HepG2 (cell line): Measurements from ENCODE around the gene GABRG3. TPM values are rescaled to one million over a fixed set of nuclear protein-coding genes. Genes with fewer than 3 reads are reported as not detected.

Experiments
- ATAC-seq: fragments of 200-7000 bp; cut with Tn5 transposase; 3 replicates; pipeline ENCODE4 v1.9.1; 2020; ENCODE audit warnings: mild to moderate bottlenecking, moderate library complexity
- BruUV-seq: library from RNA; stranded (reverse); fragments of 400-500 nt; replicated peaks from 2 replicates; lab custom pipeline; 2021; lab: Mats Ljungman, UMichigan
- CTCF ChIA-PET: fragments of 300-600 bp; formaldehyde crosslinking; extraction: SDS; loops from one replicate; lab custom pipeline; 2021; ENCODE audit warnings: low total read pairs, inconsistent platforms, low intra/inter-chr PET ratio; lab: Yijun Ruan, JAX
- POLR2A ChIA-PET: fragments of 350-600 bp; sonication (Branson Sonifier 250); formaldehyde crosslinking; loops from one replicate; lab custom pipeline; 2020; ENCODE audit warnings: antibody characterized with exemption, inconsistent platforms; lab: Yijun Ruan, JAX
- DNase-seq: peaks from one replicate; pipeline ENCODE4 v3.0.0-alpha.2; 2015; ENCODE audit warnings: low spot score
- FAIRE-seq: peaks from 3 replicates; lab custom pipeline; 2011; peaks lifted over from hg19 to GRCh38; lab: Jason Lieb, UNC
- H2AFZ ChIP-seq: one replicate; pipeline ENCODE4 v1.6.1; 2011; ENCODE audit warnings: low read length, inconsistent platforms
- H3K27ac ChIP-seq: fragments of 300-600 bp; 3 replicates; pipeline ENCODE4 v1.8.0; 2011; ENCODE audit warnings: mixed run types, mild to moderate bottlenecking, mixed read lengths, low read length, inconsistent platforms; ENCODE audit not compliant: insufficient read depth; ENCODE audit errors: extremely low read length
- H3K27me3 ChIP-seq, 2 experiments: fragments of 200-600 bp in 1 of 2; 2 replicates in 1 of 2; 3 replicates in 1 of 2; pipeline versions ENCODE4 v1.6.0 to v1.8.0; 2011; ENCODE audit warnings: low read length in 2 of 2, mild to moderate bottlenecking in 2 of 2, moderate library complexity in 2 of 2, inconsistent platforms in 1 of 2; ENCODE audit not compliant: insufficient read depth in 2 of 2, control insufficient read depth in 1 of 2
- H3K36me3 ChIP-seq, 2 experiments: fragments of 200-600 bp in 1 of 2; replicated peaks in 1 of 2; 2 replicates in 1 of 2; 3 replicates in 1 of 2; pipeline versions ENCODE4 v1.5.1 to v1.8.0; 2011; ENCODE audit warnings: low read length in 2 of 2, inconsistent platforms in 1 of 2; ENCODE audit not compliant: insufficient read depth in 2 of 2, control insufficient read depth in 1 of 2
- H3K4me1 ChIP-seq: 2 replicates; pipeline ENCODE4 v1.5.1; 2012; ENCODE audit warnings: low read length, inconsistent platforms; ENCODE audit not compliant: insufficient read depth
- H3K4me2 ChIP-seq: 2 replicates; pipeline ENCODE4 v1.6.0; 2011; ENCODE audit warnings: low read depth, low read length, inconsistent platforms
- H3K4me3 ChIP-seq, 3 experiments: fragments of 200-600 bp in 1 of 3; sonication (generic), shearing (Covaris generic) in 1 of 3; replicated peaks in 1 of 3; 2 replicates each; pipeline ENCODE4 v1.5.1; 2011 to 2016; ENCODE audit warnings: low read length in 3 of 3, inconsistent platforms in 2 of 3, low read depth in 2 of 3, mild to moderate bottlenecking in 2 of 3, control low read depth in 1 of 3, mixed read lengths in 1 of 3; ENCODE audit not compliant: insufficient read depth in 1 of 3
- H3K79me2 ChIP-seq: one replicate; pipeline ENCODE4 v1.6.1; 2011; ENCODE audit warnings: low read length, inconsistent platforms; ENCODE audit not compliant: insufficient read depth
- H3K9ac ChIP-seq: 2 replicates; pipeline ENCODE4 v1.6.0; 2011; ENCODE audit warnings: mild to moderate bottlenecking, low read depth, low read length, inconsistent platforms; ENCODE audit not compliant: insufficient read depth
- H3K9me3 ChIP-seq: 2 replicates; pipeline ENCODE4 v1.5.1; 2012; ENCODE audit warnings: mild to moderate bottlenecking, low read length
- H4K20me1 ChIP-seq: 2 replicates; pipeline ENCODE4 v1.6.0; 2011; ENCODE audit warnings: inconsistent platforms, mild to moderate bottlenecking, low read length, moderate library complexity; ENCODE audit not compliant: insufficient read depth
- BCL6 ChIP-seq: IDR thresholded peaks from 2 replicates; pipeline ENCODE4 v1.6.1; 2016; ENCODE audit warnings: missing genetic modification reagents, missing compliant biosample characterization
- DR1 ChIP-seq: sonication (generic); formaldehyde crosslinking; IDR thresholded peaks from 2 replicates; pipeline ENCODE4 v1.8.0; 2021; ENCODE audit warnings: mild to moderate bottlenecking, missing genetic modification reagents, inconsistent platforms
- HMG20B ChIP-seq: conservative IDR thresholded peaks from 2 replicates; pipeline ENCODE4 v1.6.1; 2016; ENCODE audit warnings: missing genetic modification reagents, missing compliant biosample characterization
- HNRNPUL1 ChIP-seq: fragments of 200-400 bp; formaldehyde crosslinking; IDR thresholded peaks from 2 replicates; pipeline ENCODE4 v1.6.1; 2017; ENCODE audit warnings: low read depth, mild to moderate bottlenecking, low read length, moderate library complexity
- NR2F2 ChIP-seq: IDR thresholded peaks from 2 replicates; pipeline ENCODE4 v1.6.1; 2012; ENCODE audit warnings: low read depth, inconsistent platforms, borderline replicate concordance
- ZFY ChIP-seq: sonication (generic); formaldehyde crosslinking; IDR thresholded peaks from 2 replicates; pipeline ENCODE4 v1.4.0; 2020; ENCODE audit warnings: missing genetic modification reagents
- ZNF747 ChIP-seq: sonication (generic); formaldehyde crosslinking; IDR thresholded peaks from 2 replicates; pipeline ENCODE4 v1.8.1; 2023; ENCODE audit warnings: missing genetic modification reagents, mild to moderate bottlenecking, borderline replicate concordance
- WGBS: methylation state at CpG from one replicate; pipeline ENCODE4 v1.1.6; 2017; ENCODE audit warnings: low lambda C conversion rate; 5-methylcytosine and 5-hydroxymethylcytosine counted together
- in situ Hi-C: cut with HindIII; loops from 2 replicates; pipeline ENCODE4 v1.10.0; 2017; ENCODE audit warnings: low pct_unique_long_range_greater_than_20kb; ENCODE audit not compliant: extremely low pct_ligation_motif_present
- intact Hi-C: fragments of 100-400 bp; cut with micrococcal nuclease; formaldehyde crosslinking; loops from one replicate; pipeline ENCODE4 v1.10.0; 2022; ENCODE audit not compliant: unreplicated experiment
- polyA plus RNA-seq, 8 experiments: library from polyadenylated mRNA; depleted of rRNA in 3 of 8; stranded (reverse) in 7 of 8; unstranded in 1 of 8; fragments of >200 nt; fragmentation: Illumina TruSeq in 4 of 8; extraction: Trizol in 4 of 8; gene quantifications; 2 replicates each; pipeline versions ENCODE4 v1.2.1 to v1.2.3, GENCODE V29; 2011 to 2016; ENCODE audit warnings: low read depth in 4 of 8, missing spikeins in 1 of 8, mixed read lengths in 1 of 8; ENCODE audit not compliant: insufficient read depth in 1 of 8
- total RNA-seq, 5 experiments: library from RNA; depleted of rRNA; stranded (reverse); fragments of >200 nt; fragmentation: Illumina TruSeq; extraction: Trizol; gene quantifications; 2 replicates each; pipeline ENCODE4 v1.2.3, GENCODE V29; 2016; ENCODE audit warnings: low read depth in 1 of 5
- TF ChIP-seq, protein P1 (sequence below): sonication (generic); formaldehyde crosslinking; IDR thresholded peaks from 2 replicates; pipeline ENCODE4 v1.4.0; 2020; ENCODE audit warnings: missing genetic modification reagents; ENCODE audit errors: not compliant biosample characterization
- TF ChIP-seq, protein P2 (sequence below): IDR thresholded peaks from 2 replicates; pipeline ENCODE4 v1.6.1; 2012; ENCODE audit warnings: inconsistent platforms

The GABRG3 gene
- total and polyA plus RNA-seq, 2 of the 13 experiments (the other 11 are each of a cell fraction or from before 2014, with no cell fraction given) = not detected

DNA sequence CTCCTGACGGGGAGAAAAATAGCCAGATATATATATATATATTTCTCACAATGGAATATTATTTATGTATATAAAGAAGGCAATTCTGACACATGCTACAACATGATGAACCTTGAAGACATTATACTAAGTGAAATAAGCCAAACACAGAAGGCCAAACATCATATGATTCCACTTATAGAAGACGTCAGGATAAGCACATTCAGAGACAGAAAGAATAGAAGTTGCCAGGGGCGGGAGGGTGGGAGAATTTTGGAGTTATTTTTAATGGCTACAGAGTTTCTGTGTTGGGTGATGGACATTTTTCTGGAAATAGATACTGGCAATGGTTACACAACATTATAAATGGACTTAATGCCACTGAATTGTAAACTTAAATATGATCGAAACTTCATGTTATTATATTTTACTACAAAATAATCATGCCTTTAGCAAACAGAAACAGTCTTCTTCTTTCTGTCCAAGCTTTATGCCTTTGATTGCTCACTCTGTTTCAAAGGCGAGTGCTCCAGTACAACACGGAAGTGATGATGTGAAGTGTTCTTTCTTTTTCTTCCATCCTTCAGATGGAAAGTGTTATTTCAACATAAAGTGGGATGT, 614.2 kb downstream of the GABRG3 start:
- no peaks in the 10 kb centered on the region for H4K20me1 ChIP-seq
- 4% methylated on average over 6 of the region's 6 CpGs for WGBS
- ATAC-seq (no peak), FAIRE-seq (no peak), DNase-seq (no peak)
- no peak overlapping the region for H2AFZ ChIP-seq
- no peak overlapping the region for H3K4me2 ChIP-seq
- no peak overlapping the region for H3K27ac ChIP-seq
- intact Hi-C loops = no loop called here
- CTCF ChIA-PET = no interaction called here
- H3K36me3 ChIP-seq = no peaks in the 10 kb centered on the region
- no peak overlapping the region for H3K9ac ChIP-seq
- in situ Hi-C loops = no loop called here
- H3K4me3 ChIP-seq = no peak overlapping the region
- peaks cover 4% of the 10 kb centered on the region; the same call in 1 of the 2 replicates for H3K9me3 ChIP-seq
- no peaks in the 10 kb centered on the region for H3K4me1 ChIP-seq
- TF ChIP-seq NR2F2 = no peak
- TF ChIP-seq HNRNPUL1 = no peak
- TF ChIP-seq, protein P1, sequence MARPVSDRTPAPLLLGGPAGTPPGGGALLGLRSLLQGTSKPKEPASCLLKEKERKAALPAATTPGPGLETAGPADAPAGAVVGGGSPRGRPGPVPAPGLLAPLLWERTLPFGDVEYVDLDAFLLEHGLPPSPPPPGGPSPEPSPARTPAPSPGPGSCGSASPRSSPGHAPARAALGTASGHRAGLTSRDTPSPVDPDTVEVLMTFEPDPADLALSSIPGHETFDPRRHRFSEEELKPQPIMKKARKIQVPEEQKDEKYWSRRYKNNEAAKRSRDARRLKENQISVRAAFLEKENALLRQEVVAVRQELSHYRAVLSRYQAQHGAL (CRISPR knock-in tag) = no peak
- TF ChIP-seq DR1 (CRISPR knock-in tag) = no peak
- no peak for TF ChIP-seq HMG20B (CRISPR knock-in tag)
- TF ChIP-seq ZNF747 (CRISPR knock-in tag) = no peak
- no peak for TF ChIP-seq ZFY (CRISPR knock-in tag)
- TF ChIP-seq BCL6 (CRISPR knock-in tag) = no peak
- no TSS peak for BruUV-seq
- POLR2A ChIA-PET = no interaction called here
- no peaks in the 10 kb centered on the region for H3K79me2 ChIP-seq
- H3K27me3 ChIP-seq = 0 out of 5 replicates have a peak, but pooled peaks cover 0 to 3% of the 10 kb centered on the region in 2 experiments

DNA sequence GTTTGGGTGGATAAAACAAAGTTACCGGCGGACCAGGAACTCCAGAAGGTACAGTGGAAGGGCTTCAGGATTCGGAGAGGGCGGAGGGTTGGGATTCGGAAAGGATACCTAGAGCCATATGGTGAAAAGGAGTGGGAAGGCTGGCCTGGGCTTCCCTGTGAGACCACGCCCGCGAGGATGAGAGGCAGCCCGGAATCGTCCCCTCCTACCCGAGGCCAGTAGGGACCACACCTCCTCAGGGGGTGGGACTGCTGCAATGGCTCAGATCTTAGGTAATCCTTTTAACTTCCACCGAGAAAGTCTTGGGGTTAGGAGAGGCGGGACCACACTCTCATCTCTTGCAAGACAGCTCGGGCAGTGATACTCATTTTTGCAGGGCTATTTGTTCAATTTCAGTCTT, 616.8 kb downstream of the GABRG3 start:
- no peaks in the 10 kb centered on the region for H3K79me2 ChIP-seq
- H3K27me3 ChIP-seq = 0 out of 5 replicates have a peak, but pooled peaks cover 0 to 3% of the 10 kb centered on the region in 2 experiments
- H3K4me3 ChIP-seq = no peak overlapping the region
- H3K4me1 ChIP-seq = no peaks in the 10 kb centered on the region
- intact Hi-C loops = no loop called here
- no peak overlapping the region for H3K4me2 ChIP-seq
- in situ Hi-C loops = no loop called here
- ATAC-seq = no peak
- no peak overlapping the region for H3K27ac ChIP-seq
- no peaks in the 10 kb centered on the region for H4K20me1 ChIP-seq
- H3K9me3 ChIP-seq = no peaks in the 10 kb centered on the region
- H3K36me3 ChIP-seq = no peaks in the 10 kb centered on the region
- no peak overlapping the region for H3K9ac ChIP-seq
- ChIA-PET POLR2A (no interaction called here), CTCF (no interaction called here)
- 38% methylated on average over 14 of the region's 14 CpGs for WGBS
- BruUV-seq = no TSS peak
- no peak for DNase-seq
- FAIRE-seq = no peak
- H2AFZ ChIP-seq = no peak overlapping the region
- TF ChIP-seq, protein P2, sequence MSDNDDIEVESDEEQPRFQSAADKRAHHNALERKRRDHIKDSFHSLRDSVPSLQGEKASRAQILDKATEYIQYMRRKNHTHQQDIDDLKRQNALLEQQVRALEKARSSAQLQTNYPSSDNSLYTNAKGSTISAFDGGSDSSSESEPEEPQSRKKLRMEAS = no peak
